Non-pigmented ciliary epithelial cell (primary cell): ENCODE results near the gene PRKAR1B.

ENCODE experiments used
- DNase-seq: peaks from one replicate; pipeline ENCODE4 v3.0.0-alpha.2; 2010; ENCODE audit warnings: low read depth

Gene PRKAR1B

DNA sequence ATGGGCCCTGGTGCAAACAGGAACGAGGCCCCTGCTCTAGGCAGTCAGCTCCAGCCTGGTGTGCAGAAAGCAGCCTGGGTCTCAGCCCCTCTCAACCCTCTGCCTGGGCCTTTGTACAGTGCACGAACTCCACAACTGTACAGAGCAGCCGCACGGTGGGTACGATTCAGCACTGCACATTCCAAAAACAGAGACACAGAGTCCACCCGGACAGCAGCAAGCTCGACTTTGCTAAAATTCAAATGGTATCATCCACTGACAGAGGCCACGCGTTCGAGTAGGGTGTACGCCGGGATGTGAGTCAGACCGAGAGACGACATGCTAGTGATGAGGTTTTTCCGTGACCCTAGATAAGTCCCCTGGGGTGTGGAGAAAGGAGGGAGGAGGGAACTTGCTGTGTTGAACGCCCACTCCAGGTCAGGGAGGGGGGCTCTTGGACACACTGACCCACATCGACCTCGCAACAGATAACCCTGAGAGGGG lies 141.8 kb downstream of the PRKAR1B start:
- no peak for DNase-seq

DNA sequence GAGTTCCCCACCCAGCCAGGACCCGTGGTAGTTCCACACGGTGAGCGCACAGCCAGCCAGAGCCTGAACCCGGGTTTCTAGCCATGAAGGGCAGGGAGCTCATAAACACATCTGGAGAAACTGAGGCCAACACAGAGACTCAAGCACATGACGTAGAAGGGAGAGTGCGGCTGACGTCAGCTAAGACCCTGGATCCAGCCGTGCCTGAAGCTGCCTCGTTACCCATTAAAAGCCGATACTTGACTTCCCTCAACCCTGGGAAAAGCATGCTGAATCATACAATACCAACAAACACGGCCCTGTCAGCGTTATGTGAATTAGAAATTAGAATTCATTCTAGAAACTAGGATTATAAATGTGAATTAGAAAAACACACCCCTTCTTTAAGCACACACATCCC lies 142.3 kb downstream of the PRKAR1B start:
- DNase-seq, result no peak

DNA sequence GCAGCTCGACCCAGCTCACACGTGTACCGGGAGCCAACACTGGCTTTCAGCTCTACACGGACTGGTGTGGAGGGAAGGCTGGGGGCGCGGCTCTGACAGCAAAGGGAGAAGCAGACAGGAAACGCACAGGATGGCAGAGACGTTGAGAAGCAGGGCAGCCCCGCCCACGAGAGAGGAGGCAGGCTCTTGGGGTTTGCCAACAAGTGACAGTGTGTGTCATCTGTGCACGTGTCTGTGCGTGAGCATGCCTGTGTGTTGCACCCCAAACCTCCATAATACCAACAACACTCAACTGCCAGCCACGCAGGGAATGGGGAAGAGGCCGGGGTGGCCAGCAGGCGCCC lies 143.0 kb downstream of the PRKAR1B start:
- DNase-seq, result no peak

DNA sequence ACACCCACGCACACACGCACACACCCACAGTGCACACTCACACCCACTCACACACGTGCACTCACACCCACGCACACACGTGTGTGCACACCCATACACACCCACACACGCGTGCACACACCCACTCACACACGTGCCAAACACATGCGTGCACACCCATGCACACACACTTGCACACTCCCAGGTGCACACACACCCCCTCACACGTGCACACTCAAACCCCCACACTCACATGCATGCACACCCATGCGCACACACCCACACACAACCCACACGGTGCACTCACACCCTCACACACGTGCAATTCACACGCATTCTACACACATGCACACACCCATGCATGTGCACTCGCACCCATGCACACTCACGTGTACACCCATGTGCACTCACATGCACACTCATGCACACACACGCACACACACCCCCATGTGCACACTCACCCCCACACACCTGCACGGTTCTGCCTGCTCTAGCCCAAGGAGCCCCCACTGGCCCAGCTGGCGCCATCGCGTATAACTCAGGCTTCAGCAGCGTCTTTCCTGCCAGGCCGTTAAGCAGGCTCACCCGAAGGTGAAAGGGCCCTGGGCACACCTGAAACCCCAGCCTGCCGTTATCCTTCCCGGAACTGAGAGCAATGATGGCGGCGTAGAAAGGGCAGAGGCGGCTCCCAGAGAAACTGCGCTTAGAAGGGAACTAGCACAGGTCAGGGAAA lies 143.5 kb downstream of the PRKAR1B start:
- DNase-seq, result no peak

DNA sequence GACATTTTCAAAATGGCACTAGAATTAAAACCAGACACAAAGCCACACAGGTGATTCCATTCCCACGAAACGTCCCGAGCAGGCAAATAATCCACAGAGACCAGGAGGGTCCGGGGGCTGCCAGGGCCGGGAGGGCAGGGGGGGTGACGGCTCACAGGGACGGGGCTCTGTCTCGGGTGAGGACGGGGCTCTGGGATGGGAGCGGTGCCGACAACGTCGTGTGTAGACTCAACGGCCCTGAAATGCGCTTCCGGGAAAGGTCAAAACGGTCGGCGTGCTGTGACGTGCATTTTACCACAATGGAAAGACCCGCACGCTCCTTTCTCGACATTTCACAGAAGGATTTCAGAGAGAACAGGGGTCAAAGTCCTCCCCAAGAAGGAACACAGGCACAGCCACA lies 144.2 kb downstream of the PRKAR1B start:
- no peak for DNase-seq

DNA sequence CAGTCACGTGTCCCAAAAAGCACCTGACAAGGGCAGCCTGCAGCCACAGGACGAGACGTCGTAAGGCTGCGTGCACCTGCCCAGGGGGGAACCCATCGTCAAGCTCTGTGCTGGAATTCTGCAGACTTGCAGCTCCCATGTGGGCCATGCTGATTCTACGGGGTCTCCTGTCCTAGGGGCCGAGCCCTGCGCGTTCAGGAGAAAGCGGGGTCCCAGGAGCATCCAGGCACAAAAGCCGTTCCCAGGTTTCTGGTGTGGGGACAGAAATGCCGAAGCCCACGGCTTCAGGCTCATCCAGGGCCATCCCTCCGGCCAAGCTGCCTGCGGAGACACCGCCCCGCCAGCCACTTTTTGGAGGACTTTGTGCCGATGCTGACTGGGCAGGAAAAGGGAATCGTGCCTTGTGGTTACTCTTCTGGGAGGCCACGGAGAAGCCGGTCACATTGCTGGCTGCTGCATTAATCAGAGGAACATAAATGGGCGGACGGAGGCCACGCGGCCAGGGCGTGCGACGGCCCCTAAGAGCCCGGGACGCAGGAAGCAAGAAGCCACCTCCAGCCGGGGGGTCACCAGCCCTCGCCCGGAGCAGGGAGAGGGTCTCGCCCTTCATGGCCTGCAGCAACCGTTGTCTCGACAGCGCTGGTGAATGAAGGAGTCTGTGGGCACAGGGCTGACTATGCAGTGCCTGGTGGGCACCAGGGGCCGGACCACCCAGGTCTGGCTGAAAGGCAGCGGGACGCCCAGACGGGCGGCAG lies 144.8 kb downstream of the PRKAR1B start:
- DNase-seq, result no peak

DNA sequence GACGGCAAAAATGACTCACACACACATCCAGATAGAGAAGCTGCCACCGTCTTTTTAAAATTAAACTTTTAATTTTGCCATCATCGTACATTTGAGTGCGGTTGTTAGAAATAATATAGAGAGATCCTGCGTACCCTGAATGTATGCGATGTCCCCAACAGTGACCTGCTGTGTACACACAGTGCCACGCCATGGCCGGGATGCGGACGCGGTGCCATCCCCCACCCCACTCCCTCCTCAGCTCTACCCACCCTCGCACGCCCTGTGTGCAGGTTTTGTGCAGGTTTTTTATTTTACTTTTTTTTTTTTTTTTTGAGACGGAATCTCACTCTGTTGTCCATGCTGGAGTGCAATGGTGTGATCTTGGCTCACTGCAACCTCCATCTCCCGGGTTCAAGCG lies 148.7 kb downstream of the PRKAR1B start:
- DNase-seq, result no peak

DNA sequence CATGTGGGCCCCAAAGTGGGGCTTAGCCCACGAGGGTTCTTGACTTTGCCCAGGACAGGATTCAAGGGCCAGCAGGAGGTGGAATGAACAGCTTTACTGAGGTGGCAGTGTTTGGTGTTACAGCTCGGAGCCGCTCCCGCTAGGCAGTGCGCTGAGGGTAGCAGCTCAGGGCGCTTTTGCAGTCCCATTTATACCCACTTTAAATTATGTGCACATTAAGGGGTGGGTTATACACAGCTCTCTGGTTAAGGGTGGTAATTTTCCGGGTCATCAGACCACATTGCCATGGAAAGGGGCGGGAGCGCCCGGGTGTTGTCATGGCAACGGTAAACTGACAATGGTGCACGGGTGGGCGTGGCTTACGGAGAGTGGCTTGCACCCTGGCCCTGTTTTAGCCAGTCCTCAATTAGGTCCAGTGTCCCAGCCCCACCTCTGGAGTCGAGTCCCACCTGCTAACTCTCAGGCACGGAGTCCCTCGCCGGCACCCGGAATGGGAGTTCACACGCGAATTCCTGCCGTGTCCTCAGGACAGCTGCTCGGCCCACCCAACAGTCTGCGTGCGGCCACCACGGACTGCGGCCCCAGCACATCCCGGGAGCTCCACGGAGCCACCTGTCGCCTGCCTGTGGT lies 149.2 kb downstream of the PRKAR1B start:
- DNase-seq, result no peak

DNA sequence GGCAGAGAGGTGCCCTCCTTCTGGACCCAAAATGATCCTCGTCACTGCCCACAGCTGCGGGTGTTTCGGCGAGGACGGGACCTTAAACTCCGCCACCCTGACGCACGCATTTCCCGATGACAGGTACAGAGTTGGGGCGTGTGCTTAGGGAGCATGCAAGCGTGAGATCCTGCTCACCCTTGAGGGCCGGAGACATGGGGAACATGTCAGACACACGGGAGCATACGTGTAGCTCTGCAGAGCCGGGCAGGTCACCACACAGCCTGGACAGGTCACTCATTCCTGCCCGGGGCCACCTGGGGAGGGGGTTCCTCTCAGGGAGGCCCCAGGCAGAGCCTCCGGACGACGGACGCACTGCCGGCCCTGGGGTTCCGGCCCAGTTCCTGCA lies 149.8 kb downstream of the PRKAR1B start:
- no peak for DNase-seq

DNA sequence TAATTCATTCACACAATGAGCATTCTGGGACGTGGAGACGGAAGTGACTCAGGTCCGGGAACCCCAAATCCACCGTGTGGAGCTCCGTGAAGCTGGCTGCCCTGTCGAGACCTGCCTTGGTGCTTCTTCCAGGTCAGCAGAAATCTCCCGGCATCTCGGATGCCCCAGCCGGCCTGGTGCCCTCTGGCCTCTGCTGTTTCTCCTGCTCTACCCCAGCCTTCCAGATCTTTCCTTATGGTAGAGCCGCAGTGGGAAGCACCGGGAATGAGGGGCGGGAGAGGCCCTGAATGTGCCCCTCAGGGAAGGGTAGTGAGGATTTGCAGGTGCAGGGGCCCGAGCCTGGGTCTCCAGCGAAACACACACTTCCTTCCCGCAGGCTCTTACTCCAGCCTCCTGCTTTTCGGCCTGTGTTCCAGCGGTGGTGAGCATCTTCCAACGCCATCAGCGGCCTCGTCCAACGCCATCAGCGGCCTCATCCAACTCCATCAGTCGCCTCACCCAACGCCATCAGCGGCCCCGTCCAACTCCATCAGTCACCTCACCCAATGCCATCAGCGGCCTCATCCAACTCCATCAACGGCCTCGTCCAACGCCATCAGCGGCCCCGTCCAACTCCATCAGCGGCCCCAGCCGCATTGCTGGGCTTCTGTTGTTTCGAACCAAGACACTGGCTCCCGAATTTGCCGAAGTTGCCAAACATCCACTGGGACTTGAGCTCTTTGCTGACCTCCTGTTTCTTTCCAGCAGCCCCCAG lies 150.4 kb downstream of the PRKAR1B start:
- no peak for DNase-seq

DNA sequence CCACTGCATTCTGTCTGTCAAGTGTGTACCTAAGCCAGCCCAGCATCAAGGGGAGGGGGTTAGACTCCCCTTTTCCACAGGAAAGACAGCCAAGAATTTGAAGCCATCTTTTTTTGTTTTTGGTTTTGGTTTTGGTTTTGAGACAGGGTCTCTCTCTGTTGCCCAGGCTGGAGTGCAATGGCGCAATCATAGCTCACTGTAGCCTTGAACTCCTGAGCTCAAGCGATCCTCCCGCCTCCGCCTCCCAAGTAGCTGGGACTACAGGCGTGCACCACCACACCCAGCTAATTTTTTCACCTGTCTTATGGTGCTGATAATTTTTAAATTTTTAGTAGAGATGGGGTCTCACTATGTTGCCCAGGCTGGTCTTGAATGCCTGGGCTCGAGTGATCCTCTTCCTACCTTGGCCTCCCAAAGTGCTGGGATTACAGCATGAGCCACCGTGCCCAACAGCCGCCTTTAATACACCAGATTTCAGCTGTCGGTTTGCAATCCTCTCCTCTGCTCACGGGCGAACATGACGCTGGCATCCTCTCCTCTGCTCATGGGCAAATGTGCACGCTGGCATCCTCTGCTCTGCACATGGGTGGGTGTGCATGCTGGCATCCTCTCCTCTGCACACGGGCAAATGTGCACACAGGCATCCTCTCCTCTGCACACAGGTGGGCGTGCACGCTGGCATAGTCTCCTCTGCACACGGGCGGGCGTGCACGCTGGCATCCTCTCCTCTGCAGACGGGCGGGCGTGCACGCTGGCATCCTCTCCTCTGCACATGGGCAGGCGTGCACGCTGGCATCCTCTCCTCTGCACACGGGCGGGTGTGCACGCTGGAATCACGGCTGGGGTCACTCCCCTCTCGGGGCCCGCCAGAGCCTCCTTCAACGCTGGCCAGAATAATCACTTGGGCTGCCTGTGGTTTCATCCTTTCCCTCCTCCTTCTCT lies 151.4 kb downstream of the PRKAR1B start:
- no peak for DNase-seq

DNA sequence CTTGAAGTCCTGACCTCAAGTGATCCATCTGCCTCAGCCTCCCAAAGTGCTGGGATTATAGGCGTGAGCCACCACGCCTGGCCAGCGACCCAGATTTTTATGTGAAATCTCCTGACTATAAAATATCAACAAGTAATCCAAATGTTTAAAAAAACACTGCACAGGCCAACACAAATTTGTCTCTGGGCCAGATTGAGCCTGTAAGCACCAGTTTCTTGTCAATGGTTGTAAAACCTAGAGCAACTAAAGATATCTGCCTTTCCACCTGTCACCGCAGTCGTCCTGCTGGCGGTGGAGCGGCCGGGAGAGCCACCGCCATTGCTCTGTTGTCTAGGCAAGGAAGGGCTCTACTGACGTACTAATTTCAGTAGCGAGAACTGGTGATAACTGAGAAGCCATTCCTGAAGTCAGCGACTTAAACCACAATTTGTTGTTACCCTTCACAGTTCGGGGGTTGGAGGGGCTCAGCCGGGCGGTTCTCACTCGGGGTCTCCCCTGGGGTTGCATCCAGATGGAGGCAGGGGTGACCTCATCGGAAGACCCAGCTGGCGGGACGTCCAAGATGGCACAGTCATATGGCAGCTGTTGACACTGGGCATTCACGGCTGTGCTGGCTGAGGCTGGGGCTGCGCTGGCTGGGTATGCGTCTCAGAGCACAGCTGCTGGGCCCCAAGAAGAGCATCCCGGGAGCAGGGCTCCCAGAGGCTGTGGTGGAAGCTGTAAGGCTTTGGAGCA lies 152.3 kb downstream of the PRKAR1B start:
- no peak for DNase-seq

DNA sequence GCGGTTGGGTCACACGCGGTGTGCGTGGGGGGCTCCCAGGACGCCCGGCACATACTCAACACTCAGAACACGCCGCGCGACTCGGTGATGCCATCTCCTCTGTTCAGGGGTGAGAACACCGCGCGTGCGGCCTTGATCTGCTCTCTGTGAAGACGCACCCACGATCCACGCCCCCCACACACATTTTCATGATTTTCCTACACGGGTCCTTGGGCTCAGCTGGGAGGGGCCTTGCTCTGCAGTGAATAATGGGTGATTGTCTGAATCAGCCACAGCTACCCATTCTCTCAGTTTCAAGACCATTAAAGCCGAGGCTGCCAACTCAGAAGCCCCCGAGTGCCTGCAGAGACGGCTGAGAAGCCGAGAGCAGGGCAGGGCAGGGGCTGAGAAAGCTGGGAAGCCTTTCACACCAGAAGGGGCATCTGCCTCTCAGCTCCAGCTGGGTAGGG lies 153.1 kb downstream of the PRKAR1B start:
- DNase-seq, result no peak

DNA sequence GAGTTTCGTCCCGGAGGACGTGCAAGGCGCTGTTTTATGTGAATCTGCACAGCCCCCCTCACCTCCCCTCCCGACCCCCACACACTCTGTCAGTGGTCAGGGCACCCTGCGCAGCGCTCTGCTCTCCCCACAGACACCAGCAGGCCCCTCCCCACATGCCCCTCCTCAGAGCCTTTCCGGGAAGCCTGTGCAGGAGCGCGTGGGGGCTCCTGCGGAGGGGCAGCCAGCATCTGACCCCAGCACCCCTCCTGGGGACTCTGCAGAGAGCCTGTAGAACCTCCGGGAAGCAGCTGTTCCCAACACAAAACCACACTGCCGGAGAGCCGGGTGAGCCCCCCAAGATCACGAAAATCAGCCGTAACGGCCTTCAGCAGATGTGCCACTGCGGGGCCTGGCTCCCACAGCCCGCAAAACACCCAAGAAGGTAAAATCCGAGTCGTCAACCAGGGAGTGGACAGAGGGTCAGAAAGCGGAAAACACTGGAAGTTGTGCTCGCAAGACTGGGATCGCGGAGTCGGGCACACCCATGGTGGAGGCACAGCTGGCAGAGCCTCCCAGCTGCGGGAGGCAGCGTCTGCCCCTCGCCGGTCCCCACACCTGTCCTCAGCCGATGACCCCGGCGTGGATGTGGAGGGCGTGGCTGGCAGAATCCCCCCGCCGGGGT lies 153.7 kb downstream of the PRKAR1B start:
- DNase-seq, result no peak

DNA sequence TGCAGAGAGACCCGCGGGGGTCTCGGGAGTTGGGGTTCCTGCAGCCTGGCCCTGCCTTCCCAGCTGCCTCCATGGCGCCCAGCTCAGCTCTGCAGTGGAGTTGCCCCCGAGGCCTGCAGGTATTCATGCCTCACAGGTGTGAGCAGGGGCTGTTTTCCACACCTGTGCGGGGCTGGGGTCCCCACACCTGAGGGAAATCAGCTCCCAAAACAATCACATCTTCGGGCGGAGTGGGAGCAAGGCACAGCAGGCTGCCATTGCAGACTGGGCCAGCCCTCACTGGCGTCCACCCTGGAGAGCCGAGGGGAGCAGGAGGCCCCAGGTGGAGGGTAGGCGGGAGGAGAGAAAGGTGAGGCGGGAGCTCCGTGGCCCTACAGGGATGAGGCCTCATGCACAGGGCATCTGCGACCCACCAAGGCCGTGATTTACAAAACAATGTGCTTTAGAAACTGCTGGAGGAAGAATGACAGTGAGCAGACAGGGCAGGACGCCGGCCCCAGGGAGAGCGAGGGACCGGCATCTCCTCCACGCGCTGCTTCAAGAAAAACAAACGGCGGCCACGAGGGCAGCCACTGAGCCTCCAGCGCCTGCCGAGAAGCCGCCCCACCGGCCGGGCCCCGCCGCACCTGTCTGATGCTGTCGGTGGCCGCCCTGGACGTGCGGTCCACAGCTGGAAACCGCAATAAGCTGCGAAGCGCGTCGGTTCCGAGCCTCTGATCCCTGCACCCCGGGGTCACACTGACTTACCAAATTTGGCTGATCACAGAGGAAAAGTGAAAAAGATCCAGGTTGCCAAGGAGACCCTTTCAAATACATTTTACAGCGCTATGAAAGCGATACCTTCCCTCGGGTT lies 154.4 kb downstream of the PRKAR1B start:
- no peak for DNase-seq

DNA sequence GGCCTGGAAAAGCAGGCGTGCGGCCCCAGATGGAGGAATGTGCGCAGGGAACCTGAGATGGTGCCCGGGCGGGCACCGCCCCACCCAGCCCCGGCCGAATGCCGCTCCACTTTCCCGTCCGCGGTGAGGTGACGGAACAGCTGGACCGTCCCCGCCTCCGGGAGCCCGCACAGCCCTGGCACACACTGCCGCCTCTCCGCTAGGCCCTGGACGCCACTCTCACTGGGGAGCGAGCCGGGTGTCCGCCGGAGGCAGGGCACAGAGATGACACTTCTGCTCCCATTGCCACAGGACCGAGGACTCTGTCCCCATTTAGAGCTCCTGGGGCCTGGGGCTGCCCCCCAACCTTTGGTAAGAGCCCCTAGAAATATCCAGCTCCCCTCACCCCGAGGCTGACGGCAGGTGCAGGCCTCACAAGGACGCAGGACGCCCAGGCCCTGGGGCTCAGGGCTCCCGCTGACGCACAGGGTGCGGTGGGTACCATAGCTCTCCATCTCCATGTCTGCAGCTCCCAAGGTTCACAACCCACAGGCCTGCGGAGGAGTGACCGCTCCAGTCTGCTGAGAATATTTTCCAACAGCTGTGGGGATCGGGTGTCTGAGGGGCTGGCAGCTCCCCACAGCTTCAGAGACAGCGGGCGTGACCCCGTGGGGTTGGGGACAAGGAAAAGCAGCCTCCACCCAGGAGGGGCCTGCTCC lies 155.2 kb downstream of the PRKAR1B start:
- DNase-seq, result no peak

DNA sequence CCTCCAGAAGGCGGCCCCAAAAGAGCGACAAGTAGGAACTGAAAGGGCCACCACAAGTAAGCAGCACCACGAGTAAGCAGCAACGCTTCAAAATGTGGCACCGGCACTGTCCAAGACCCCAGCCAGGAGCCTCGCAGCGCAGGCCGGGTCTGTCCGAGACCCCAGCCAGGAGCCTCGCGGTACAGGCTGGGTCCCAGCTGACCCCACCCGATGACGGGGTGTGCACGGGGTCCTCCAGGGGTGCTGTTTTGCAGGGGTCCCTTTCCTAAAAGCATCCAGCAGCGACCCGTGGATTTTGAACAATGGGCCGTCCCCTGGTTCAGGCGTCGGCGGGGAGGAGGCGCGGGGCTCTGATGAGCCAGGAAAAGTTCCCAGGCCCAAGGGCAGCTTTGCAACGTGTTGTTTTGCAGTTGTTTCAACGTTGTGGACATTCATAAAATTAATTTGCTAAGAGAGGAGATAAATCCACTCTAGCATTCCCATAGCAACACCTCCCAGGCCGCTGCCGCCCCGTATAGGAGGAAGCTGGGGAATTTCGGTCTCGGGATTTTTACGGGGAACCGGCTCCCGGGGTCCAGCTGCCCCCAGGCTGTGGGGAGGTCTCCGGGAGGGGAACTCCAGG lies 155.9 kb downstream of the PRKAR1B start:
- no peak for DNase-seq

DNA sequence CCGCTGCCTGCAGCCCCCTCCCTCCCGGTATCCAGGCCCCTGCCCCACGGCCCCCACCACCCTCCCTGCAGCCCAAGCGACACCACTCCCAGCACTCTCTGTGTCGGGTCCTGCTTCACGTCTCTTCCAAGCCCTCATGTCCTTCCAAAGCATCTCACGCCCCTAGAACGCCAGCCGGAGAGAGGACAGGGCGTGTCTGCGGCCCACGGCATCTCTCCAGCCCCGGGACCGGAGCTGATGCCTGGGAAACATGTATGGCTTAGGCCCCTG lies 156.3 kb downstream of the PRKAR1B start:
- no peak for DNase-seq
